H9 (cell line): ENCODE results near the gene ILK. TPM values are rescaled to one million over a fixed set of nuclear protein-coding genes. Genes with fewer than 3 reads are reported as not detected.

Experiments used
- DNase-seq: peaks from one replicate; pipeline ENCODE4 v3.0.0-alpha.2; 2017
- H2AFZ ChIP-seq: one replicate; pipeline ENCODE4 v1.6.1; 2013; ENCODE audit warnings: mild to moderate bottlenecking, low read length, control low read depth, moderate library complexity
- H2AK5ac ChIP-seq: 2 replicates; pipeline ENCODE4 v1.6.1; 2013; ENCODE audit warnings: low read length, control low read depth, mixed read lengths; ENCODE audit not compliant: insufficient read length
- H2BK120ac ChIP-seq: one replicate; pipeline ENCODE4 v1.6.1; 2013; ENCODE audit warnings: low read depth, mild to moderate bottlenecking, low read length, control low read depth, inconsistent platforms; ENCODE audit not compliant: poor library complexity, severe bottlenecking
- H2BK12ac ChIP-seq: 2 replicates; pipeline ENCODE4 v1.6.1; 2013; ENCODE audit warnings: low read length, control low read depth, mixed read lengths, low read depth; ENCODE audit not compliant: insufficient read length
- H2BK15ac ChIP-seq: 2 replicates; pipeline ENCODE4 v1.6.1; 2013; ENCODE audit warnings: low read depth, low read length, control low read depth
- H2BK20ac ChIP-seq: one replicate; pipeline ENCODE4 v1.6.1; 2013; ENCODE audit warnings: low read depth, mild to moderate bottlenecking, low read length, control low read depth, inconsistent platforms; ENCODE audit not compliant: poor library complexity, severe bottlenecking
- H2BK5ac ChIP-seq: 2 replicates; pipeline ENCODE4 v1.6.1; 2013; ENCODE audit warnings: low read length, control low read depth, mixed read lengths; ENCODE audit not compliant: insufficient read length
- H3K14ac ChIP-seq: 2 replicates; pipeline ENCODE4 v1.6.1; 2013; ENCODE audit warnings: low read length, control low read depth; ENCODE audit not compliant: insufficient read depth
- H3K18ac ChIP-seq: 2 replicates; pipeline ENCODE4 v1.6.1; 2013; ENCODE audit warnings: low read depth, mild to moderate bottlenecking, mixed read lengths, low read length, control low read depth; ENCODE audit not compliant: insufficient read length
- H3K23ac ChIP-seq: 2 replicates; pipeline ENCODE4 v1.6.1; 2013; ENCODE audit warnings: low read length, control low read depth, mixed read lengths, low read depth; ENCODE audit not compliant: insufficient read length
- H3K23me2 ChIP-seq: 2 replicates; pipeline ENCODE4 v1.6.1; 2013; ENCODE audit warnings: low read depth, mild to moderate bottlenecking, mixed read lengths, low read length, control low read depth; ENCODE audit not compliant: insufficient read length, poor library complexity, severe bottlenecking
- H3K27ac ChIP-seq: 2 replicates; pipeline ENCODE4 v1.5.1; 2013; ENCODE audit warnings: low read length, control low read depth, mixed read lengths, low read depth; ENCODE audit not compliant: insufficient read length
- H3K27me3 ChIP-seq: 2 replicates; pipeline ENCODE4 v1.6.1; 2013; ENCODE audit warnings: low read length, control low read depth, inconsistent platforms; ENCODE audit not compliant: insufficient read depth
- H3K4ac ChIP-seq: 2 replicates; pipeline ENCODE4 v1.6.1; 2013; ENCODE audit warnings: low read depth, mild to moderate bottlenecking, control low read depth, inconsistent platforms, low read length, moderate library complexity
- H3K4me1 ChIP-seq: 2 replicates; pipeline ENCODE4 v1.6.1; 2013; ENCODE audit warnings: low read length, control low read depth, inconsistent platforms; ENCODE audit not compliant: insufficient read depth
- H3K4me2 ChIP-seq: 2 replicates; pipeline ENCODE4 v1.6.1; 2013; ENCODE audit warnings: low read length, control low read depth, mixed read lengths; ENCODE audit not compliant: insufficient read length, insufficient read depth
- H3K56ac ChIP-seq: 2 replicates; pipeline ENCODE4 v1.6.1; 2013; ENCODE audit warnings: low read depth, mild to moderate bottlenecking, mixed read lengths, low read length, control low read depth; ENCODE audit not compliant: insufficient read length
- H3K79me1 ChIP-seq: 2 replicates; pipeline ENCODE4 v1.6.1; 2013; ENCODE audit warnings: low read depth, mild to moderate bottlenecking, moderate library complexity, low read length, control low read depth, inconsistent platforms; ENCODE audit not compliant: insufficient read depth, poor library complexity, severe bottlenecking
- H3K79me2 ChIP-seq: 2 replicates; pipeline ENCODE4 v1.6.1; 2013; ENCODE audit warnings: low read length, control low read depth, inconsistent platforms; ENCODE audit not compliant: insufficient read depth
- H3K9ac ChIP-seq: 2 replicates; pipeline ENCODE4 v1.6.1; 2013; ENCODE audit warnings: low read length, control low read depth, mixed read lengths; ENCODE audit not compliant: insufficient read length; ENCODE audit errors: extremely low read depth
- H3K9me3 ChIP-seq: one replicate; pipeline ENCODE4 v1.6.1; 2013; ENCODE audit warnings: low read depth, low read length, inconsistent platforms; ENCODE audit not compliant: control insufficient read depth
- H3T11ph ChIP-seq: one replicate; pipeline ENCODE4 v1.6.1; 2013; ENCODE audit warnings: mild to moderate bottlenecking, low read length, control low read depth, inconsistent platforms
- H4K20me1 ChIP-seq: one replicate; pipeline ENCODE4 v1.6.1; 2013; ENCODE audit not compliant: control insufficient read depth, insufficient read length, insufficient read depth
- H4K5ac ChIP-seq: 2 replicates; pipeline ENCODE4 v1.6.1; 2013; ENCODE audit warnings: low read depth, mild to moderate bottlenecking, mixed read lengths, low read length, control low read depth; ENCODE audit not compliant: insufficient read length
- H4K8ac ChIP-seq: replicated peaks from 2 replicates; pipeline ENCODE4 v1.6.1; 2013; ENCODE audit warnings: low read length, control low read depth, mixed read lengths, low read depth; ENCODE audit not compliant: insufficient read length
- H4K91ac ChIP-seq: 2 replicates; pipeline ENCODE4 v1.6.1; 2013; ENCODE audit warnings: low read depth, mild to moderate bottlenecking, moderate library complexity, mixed read lengths, low read length, control low read depth; ENCODE audit not compliant: insufficient read length
- H3K27ac Mint-ChIP-seq, 3 experiments: 2 replicates in 2 of 3; 3 replicates in 1 of 3; pipeline ENCODE4 v1.8.0; 2020 to 2021; ENCODE audit warnings: mixed read lengths in 3 of 3, mild to moderate bottlenecking in 1 of 3, moderate library complexity in 1 of 3
- H3K27me3 Mint-ChIP-seq: 2 replicates; pipeline ENCODE4 v1.8.0; 2021; ENCODE audit warnings: low read depth, mild to moderate bottlenecking, moderate library complexity, mixed read lengths
- H3K36me3 Mint-ChIP-seq, 3 experiments: 2 replicates in 2 of 3; 3 replicates in 1 of 3; pipeline ENCODE4 v1.8.0; 2020 to 2021; ENCODE audit warnings: low read depth in 3 of 3, mixed read lengths in 3 of 3; ENCODE audit not compliant: insufficient read depth in 1 of 3
- H3K4me1 Mint-ChIP-seq, 2 experiments: 2 replicates each; pipeline ENCODE4 v1.8.0; 2020; ENCODE audit warnings: mixed read lengths in 2 of 2
- H3K4me3 Mint-ChIP-seq, 2 experiments: 2 replicates in 1 of 2; 3 replicates in 1 of 2; pipeline ENCODE4 v1.8.0; 2020 to 2021; ENCODE audit warnings: mild to moderate bottlenecking in 2 of 2, mixed read lengths in 2 of 2, moderate library complexity in 1 of 2
- H3K9me3 Mint-ChIP-seq, 2 experiments: 2 replicates in 1 of 2; 3 replicates in 1 of 2; pipeline ENCODE4 v1.8.0; 2020; ENCODE audit warnings: mild to moderate bottlenecking in 2 of 2, mixed read lengths in 2 of 2, moderate library complexity in 1 of 2
- CTCF ChIP-seq: fragments of 200-600 bp; sonication (generic); conservative IDR thresholded peaks from 3 replicates; pipeline ENCODE4 v1.8.0; 2021; ENCODE audit warnings: antibody characterized with exemption, mild to moderate bottlenecking
- WGBS: extraction: QIAGEN DNeasy Blood & Tissue Kit; methylation state at CpG from one replicate; pipeline ENCODE4 v1.1.7; 2013; ENCODE audit warnings: missing lambda C conversion rate, low lambda C conversion rate, mixed read lengths; ENCODE audit not compliant: insufficient read length; ENCODE audit errors: extremely low coverage; 5-methylcytosine and 5-hydroxymethylcytosine counted together
- total RNA-seq: library from RNA; stranded (reverse); gene quantifications from 2 replicates; pipeline ENCODE4 v1.2.1, GENCODE V29; 2021

The ILK gene
- total RNA-seq, 1 experiment from 2014 or later: 100 TPM

DNA sequence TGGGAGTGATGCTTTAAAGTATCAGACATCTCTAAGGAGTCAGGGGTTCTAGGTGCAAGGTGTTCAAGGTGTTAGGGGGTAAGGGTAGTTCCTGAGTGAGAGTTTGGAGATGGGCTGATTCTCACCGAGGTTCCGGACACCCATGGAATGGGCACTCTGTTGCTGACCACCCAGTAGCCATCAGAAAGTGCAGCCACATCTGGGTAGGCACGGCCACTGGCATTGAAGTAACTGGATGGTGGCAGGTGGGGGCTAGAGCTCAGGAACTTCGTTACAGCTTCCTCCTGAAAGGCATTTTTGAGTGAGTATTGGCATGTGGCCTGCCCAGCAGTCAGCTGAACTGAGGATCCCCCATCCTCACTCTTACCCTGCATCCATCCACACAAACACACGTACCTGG is 11.5 kb downstream of the ILK start:
- no peak overlapping the region for H4K8ac ChIP-seq
- no peak overlapping the region for H4K91ac ChIP-seq
- H3K4me3 Mint-ChIP-seq: no peak overlapping the region
- no peaks in the 10 kb centered on the region; the same call in 1 of the 2 replicates for H3K27me3 Mint-ChIP-seq
- WGBS: no CpG with 5 or more reads among the region's 5 CpGs
- no peak overlapping the region for H3K27ac Mint-ChIP-seq
- no peak overlapping the region for H3K27ac ChIP-seq
- no peak overlapping the region for H2BK5ac ChIP-seq
- no peak for TF ChIP-seq CTCF
- H3K9me3 Mint-ChIP-seq: no peaks in the 10 kb centered on the region
- H4K20me1 ChIP-seq: no peaks in the 10 kb centered on the region
- no peak overlapping the region for H4K5ac ChIP-seq
- H2BK12ac ChIP-seq: no peak overlapping the region
- no peak overlapping the region for H3K18ac ChIP-seq
- no peaks in the 10 kb centered on the region for H3K27me3 ChIP-seq
- H3K14ac ChIP-seq: no peak overlapping the region
- no peak overlapping the region for H2AK5ac ChIP-seq
- H3K9me3 ChIP-seq: no peaks in the 10 kb centered on the region
- H3K4me2 ChIP-seq: no peak overlapping the region
- peaks cover 15 to 33% (median 26%) of the 10 kb centered on the region in 3 experiments; a peak in 6 of 7 replicates for H3K36me3 Mint-ChIP-seq
- H2BK15ac ChIP-seq: no peak overlapping the region
- peaks cover 20% of the 10 kb centered on the region for H3K23me2 ChIP-seq
- H3K4ac ChIP-seq: no peak overlapping the region
- H2BK120ac ChIP-seq: no peak overlapping the region
- no peak overlapping the region for H2AFZ ChIP-seq
- H3K9ac ChIP-seq: no peak overlapping the region
- no peak for DNase-seq
- no peaks in the 10 kb centered on the region for H3K79me2 ChIP-seq
- peaks cover 9% of the 10 kb centered on the region in 2 experiments for H3K4me1 Mint-ChIP-seq
- H3K56ac ChIP-seq: no peak overlapping the region
- H2BK20ac ChIP-seq: no peak overlapping the region
- no peaks in the 10 kb centered on the region for H3K4me1 ChIP-seq
- H3K79me1 ChIP-seq: no peaks in the 10 kb centered on the region
- H3K23ac ChIP-seq: no peak overlapping the region
- H3T11ph ChIP-seq: no peak overlapping the region
